HL-60 (cell line): Measurements from ENCODE around the gene BCAS4.

ENCODE experiments used
- CTCF ChIP-seq: IDR thresholded peaks from one replicate; pipeline ENCODE4 v1.5.1; 2011; ENCODE audit warnings: low read length, control low read depth, inconsistent platforms; ENCODE audit not compliant: insufficient read depth
- GABPA ChIP-seq: IDR thresholded peaks from 2 replicates; pipeline ENCODE4 v1.6.1; 2012; ENCODE audit warnings: low read depth
- POLR2AphosphoS5 ChIP-seq: IDR thresholded peaks from 2 replicates; pipeline ENCODE4 v1.6.1; 2012; ENCODE audit warnings: low read depth
- SPI1 ChIP-seq: IDR thresholded peaks from 2 replicates; pipeline ENCODE4 v1.6.1; 2012; ENCODE audit warnings: low read depth, mild to moderate bottlenecking, borderline replicate concordance
- TF ChIP-seq, protein P1 (sequence below): IDR thresholded peaks from 2 replicates; pipeline ENCODE4 v1.6.1; 2012; ENCODE audit warnings: low read depth; ENCODE audit not compliant: insufficient replicate concordance

DNA sequence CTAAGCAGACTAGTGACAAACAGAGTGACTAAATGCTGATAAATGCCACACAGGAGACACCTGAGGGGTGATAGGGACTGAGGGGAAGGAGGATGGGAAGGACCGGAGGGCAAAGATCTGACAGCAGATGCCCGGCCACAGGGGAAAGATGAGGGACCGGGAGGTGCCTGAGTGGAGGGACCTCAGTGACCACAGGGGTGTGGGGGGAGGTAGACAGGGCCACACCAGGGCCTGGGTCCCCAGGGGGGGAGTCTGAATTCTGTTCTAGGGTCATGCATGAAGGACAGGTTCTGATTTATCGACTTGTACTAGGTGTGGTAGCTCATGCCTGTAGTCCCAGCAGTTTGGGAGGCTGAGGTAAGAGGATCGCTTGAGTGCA is 6.9 kb downstream of the BCAS4 start:
- TF ChIP-seq POLR2AphosphoS5 (no peak), CTCF (no peak), GABPA (no peak), SPI1 (no peak)
- TF ChIP-seq, protein P1, sequence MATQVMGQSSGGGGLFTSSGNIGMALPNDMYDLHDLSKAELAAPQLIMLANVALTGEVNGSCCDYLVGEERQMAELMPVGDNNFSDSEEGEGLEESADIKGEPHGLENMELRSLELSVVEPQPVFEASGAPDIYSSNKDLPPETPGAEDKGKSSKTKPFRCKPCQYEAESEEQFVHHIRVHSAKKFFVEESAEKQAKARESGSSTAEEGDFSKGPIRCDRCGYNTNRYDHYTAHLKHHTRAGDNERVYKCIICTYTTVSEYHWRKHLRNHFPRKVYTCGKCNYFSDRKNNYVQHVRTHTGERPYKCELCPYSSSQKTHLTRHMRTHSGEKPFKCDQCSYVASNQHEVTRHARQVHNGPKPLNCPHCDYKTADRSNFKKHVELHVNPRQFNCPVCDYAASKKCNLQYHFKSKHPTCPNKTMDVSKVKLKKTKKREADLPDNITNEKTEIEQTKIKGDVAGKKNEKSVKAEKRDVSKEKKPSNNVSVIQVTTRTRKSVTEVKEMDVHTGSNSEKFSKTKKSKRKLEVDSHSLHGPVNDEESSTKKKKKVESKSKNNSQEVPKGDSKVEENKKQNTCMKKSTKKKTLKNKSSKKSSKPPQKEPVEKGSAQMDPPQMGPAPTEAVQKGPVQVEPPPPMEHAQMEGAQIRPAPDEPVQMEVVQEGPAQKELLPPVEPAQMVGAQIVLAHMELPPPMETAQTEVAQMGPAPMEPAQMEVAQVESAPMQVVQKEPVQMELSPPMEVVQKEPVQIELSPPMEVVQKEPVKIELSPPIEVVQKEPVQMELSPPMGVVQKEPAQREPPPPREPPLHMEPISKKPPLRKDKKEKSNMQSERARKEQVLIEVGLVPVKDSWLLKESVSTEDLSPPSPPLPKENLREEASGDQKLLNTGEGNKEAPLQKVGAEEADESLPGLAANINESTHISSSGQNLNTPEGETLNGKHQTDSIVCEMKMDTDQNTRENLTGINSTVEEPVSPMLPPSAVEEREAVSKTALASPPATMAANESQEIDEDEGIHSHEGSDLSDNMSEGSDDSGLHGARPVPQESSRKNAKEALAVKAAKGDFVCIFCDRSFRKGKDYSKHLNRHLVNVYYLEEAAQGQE: no peak
